ENCODE measurements around the gene MAN1B1. TPM values are rescaled to one million over a fixed set of nuclear protein-coding genes. Genes with fewer than 3 reads are reported as not detected.

MAN1B1 gene
- polyA plus RNA-seq, 1 donor (not counting 4 experiments of a cell fraction or from before 2014, with no cell fraction given) = 34.3 TPM

- Histone ChIP-seq H3K4me1 (ENCODE audit: control insufficient read depth, extremely low read depth, insufficient read depth, low read length) (no peaks in the 10 kb centered on the region), H3K27me3 (ENCODE audit: control insufficient read depth, extremely low read depth, insufficient read depth, low read length) (peaks cover 7% of the 10 kb centered on the region), H2AFZ (ENCODE audit: control insufficient read depth, low read length) (no peak overlapping the region), H3K9me3 (ENCODE audit: control insufficient read depth, low read depth, low read length) (no peaks in the 10 kb centered on the region), H3K36me3 (ENCODE audit: control insufficient read depth in 2 of 2, extremely low read depth in 1 of 2, insufficient read depth in 2 of 2, low read length in 2 of 2) (no peaks in the 10 kb centered on the region), H4K20me1 (ENCODE audit: control insufficient read depth, extremely low read depth, insufficient read depth, low read length) (no peaks in the 10 kb centered on the region), H3K27ac (ENCODE audit: control insufficient read depth, insufficient read depth, low read length) (no peak overlapping the region), H3K9ac (ENCODE audit: control insufficient read depth, extremely low read depth, insufficient read depth, low read length) (no peak overlapping the region), H3K79me2 (ENCODE audit: control insufficient read depth, insufficient read depth, low read length) (no peaks in the 10 kb centered on the region), H3K4me3 (ENCODE audit: control insufficient read depth in 2 of 3, extremely low read depth in 1 of 3, insufficient read depth in 2 of 3, low read depth in 1 of 3, low read length in 3 of 3) (no peak overlapping the region), H3K4me2 (ENCODE audit: control insufficient read depth, extremely low read depth, insufficient read depth, low read depth, low read length) (no peak overlapping the region), H3K9me1 (ENCODE audit: control insufficient read depth, extremely low read depth, insufficient read depth, low read length) (no peaks in the 10 kb centered on the region)
- DNase-seq (ENCODE audit: low read depth, low spot score) (no peak), FAIRE-seq (no peak)
- dilution Hi-C loops (cut with MboI; ENCODE audit: extremely low pct_ligation_motif_present, low sequenced_read_pairs) = no loop called here
- TF ChIP-seq CTCF (optimal IDR thresholded peaks at IDR 0.05 in 1 of 3, IDR thresholded peaks at IDR 0.05 in 1 of 3, conservative IDR thresholded peaks at IDR 0.05 in 1 of 3; ENCODE audit: extremely low read depth in 1 of 3, insufficient read depth in 2 of 3, low read length in 3 of 3) (no peak), EZH2 (IDR thresholded peaks at IDR 0.05; ENCODE audit: low read length) (no peak)
Measured at GRCh38 chr9:137116027-137116507, 29.3 kb downstream of the MAN1B1 start.

- no peaks in the 10 kb centered on the region for H4K20me1 ChIP-seq (ENCODE audit: control insufficient read depth, extremely low read depth, insufficient read depth, low read length)
- H3K4me1 ChIP-seq (ENCODE audit: control insufficient read depth, extremely low read depth, insufficient read depth, low read length) = no peaks in the 10 kb centered on the region
- H3K27ac ChIP-seq (ENCODE audit: control insufficient read depth, insufficient read depth, low read length) = no peak overlapping the region
- no peak for DNase-seq (ENCODE audit: low read depth, low spot score)
- no peaks in the 10 kb centered on the region for H3K9me1 ChIP-seq (ENCODE audit: control insufficient read depth, extremely low read depth, insufficient read depth, low read length)
- no peak overlapping the region for H3K4me3 ChIP-seq (ENCODE audit: control insufficient read depth in 2 of 3, extremely low read depth in 1 of 3, insufficient read depth in 2 of 3, low read depth in 1 of 3, low read length in 3 of 3)
- dilution Hi-C loops (cut with MboI; ENCODE audit: extremely low pct_ligation_motif_present, low sequenced_read_pairs) = no loop called here
- no peaks in the 10 kb centered on the region for H3K36me3 ChIP-seq (ENCODE audit: control insufficient read depth in 2 of 2, extremely low read depth in 1 of 2, insufficient read depth in 2 of 2, low read length in 2 of 2)
- no peak overlapping the region for H2AFZ ChIP-seq (ENCODE audit: control insufficient read depth, low read length)
- peaks cover 7% of the 10 kb centered on the region for H3K27me3 ChIP-seq (ENCODE audit: control insufficient read depth, extremely low read depth, insufficient read depth, low read length)
- H3K4me2 ChIP-seq (ENCODE audit: control insufficient read depth, extremely low read depth, insufficient read depth, low read depth, low read length) = no peak overlapping the region
- no peaks in the 10 kb centered on the region for H3K9me3 ChIP-seq (ENCODE audit: control insufficient read depth, low read depth, low read length)
- no peak overlapping the region for H3K9ac ChIP-seq (ENCODE audit: control insufficient read depth, extremely low read depth, insufficient read depth, low read length)
- TF ChIP-seq EZH2 (IDR thresholded peaks at IDR 0.05; ENCODE audit: low read length) (no peak), CTCF (optimal IDR thresholded peaks at IDR 0.05 in 1 of 3, IDR thresholded peaks at IDR 0.05 in 1 of 3, conservative IDR thresholded peaks at IDR 0.05 in 1 of 3; ENCODE audit: extremely low read depth in 1 of 3, insufficient read depth in 2 of 3, low read length in 3 of 3) (no peak)
- no peak for FAIRE-seq
- no peaks in the 10 kb centered on the region for H3K79me2 ChIP-seq (ENCODE audit: control insufficient read depth, insufficient read depth, low read length)
Measured at GRCh38 chr9:137116728-137117127, 29.9 kb downstream of the MAN1B1 start.

All from keratinocyte (primary cell).